GM12878 (cell line): ENCODE data around the gene LRRC15. TPM values are rescaled to one million over a fixed set of nuclear protein-coding genes. Genes with fewer than 3 reads are reported as not detected.

Source experiments
- BHLHE40 ChIP-seq, 2 experiments: fragments of 450-650 bp in 1 of 2; IDR thresholded peaks; 2 replicates each; pipeline ENCODE4 v1.6.1; 2011 to 2017; ENCODE audit warnings: low read depth in 2 of 2, borderline replicate concordance in 1 of 2, improper control_type of control experiment in 1 of 2, low read length in 1 of 2, mild to moderate bottlenecking in 1 of 2
- CEBPZ ChIP-seq: fragments of 150-350 bp; IDR thresholded peaks from 2 replicates; pipeline ENCODE4 v1.6.1; 2016; ENCODE audit warnings: low read depth, low read length
- EED ChIP-seq: sonication (generic); IDR thresholded peaks from 2 replicates; pipeline ENCODE4 v1.6.1; 2016; ENCODE audit warnings: antibody characterized with exemption, low read depth
- JUNB ChIP-seq: IDR thresholded peaks from 2 replicates; pipeline ENCODE4 v1.6.1; 2016; ENCODE audit warnings: antibody characterized with exemption, mild to moderate bottlenecking
- LARP7 ChIP-seq: fragments of 450-650 bp; IDR thresholded peaks from 2 replicates; pipeline ENCODE4 v1.6.1; 2017; ENCODE audit warnings: mild to moderate bottlenecking
- RUNX3 ChIP-seq: IDR thresholded peaks from 2 replicates; pipeline ENCODE4 v1.6.1; 2012; ENCODE audit warnings: low read length, inconsistent platforms
- SMC3 ChIP-seq: IDR thresholded peaks from 2 replicates; pipeline ENCODE4 v1.6.1; 2011; ENCODE audit warnings: low read length, improper control_type of control experiment, borderline replicate concordance
- SPI1 ChIP-seq: IDR thresholded peaks from 2 replicates; pipeline ENCODE4 v1.6.1; 2011; ENCODE audit warnings: low read depth, mild to moderate bottlenecking, low read length, moderate library complexity, borderline replicate concordance; ENCODE audit not compliant: insufficient read depth
- SRF ChIP-seq, 2 experiments: IDR thresholded peaks; 2 replicates each; pipeline ENCODE4 v1.6.1; 2011; ENCODE audit warnings: low read depth in 2 of 2, low read length in 2 of 2, mild to moderate bottlenecking in 1 of 2, moderate library complexity in 1 of 2
- polyA plus RNA-seq, 11 experiments: library from polyadenylated mRNA; depleted of rRNA in 4 of 11; unstranded in 6 of 11; stranded (reverse) in 5 of 11; fragments of >200 nt; fragmentation: Nextera tagmentation in 4 of 11; fragmentation: Illumina TruSeq in 1 of 11; extraction: Ambion mirVana in 4 of 11; extraction: Trizol in 1 of 11; gene quantifications; 1 replicate in 1 of 11; 2 replicates in 10 of 11; pipeline versions ENCODE4 v1.2.1 to v1.2.3, GENCODE V29; 2011 to 2016; ENCODE audit warnings: inconsistent platforms in 2 of 11, missing spikeins in 2 of 11, low read depth in 1 of 11
- total RNA-seq, 4 experiments: library from RNA; depleted of rRNA in 3 of 4; stranded (reverse); fragments of >200 nt in 3 of 4; fragmentation: Illumina TruSeq in 1 of 4; extraction: Trizol in 1 of 4; gene quantifications; 2 replicates each; pipeline versions ENCODE4 v1.2.1 to v1.2.3, GENCODE V29; 2013 to 2021
- TF ChIP-seq, protein P1 (sequence below), 3 experiments: IDR thresholded peaks in 2 of 3; conservative IDR thresholded peaks in 1 of 3; 2 replicates each; pipeline ENCODE4 v1.5.1; 2011; ENCODE audit warnings: low read depth in 3 of 3, low read length in 3 of 3, mild to moderate bottlenecking in 3 of 3, control low read depth in 2 of 3, moderate library complexity in 2 of 3, inconsistent platforms in 1 of 3, mixed read lengths in 1 of 3; ENCODE audit not compliant: control insufficient read depth in 2 of 3, insufficient read depth in 1 of 3; ENCODE audit errors: extremely low read depth in 1 of 3

The LRRC15 gene
- total and polyA plus RNA-seq, 10 of the 15 experiments (the other 5 are each of a cell fraction or from before 2014, with no cell fraction given) = not detected

- TF ChIP-seq CEBPZ (no peak), JUNB (no peak), BHLHE40 (IDR thresholded peaks at IDR 0.05; ENCODE audit: borderline replicate concordance in 1 of 2, low read depth in 2 of 2, low read length in 1 of 2) (peak in 1 of 2 experiments; percentile 68; a peak in 2 of 4 replicates), SRF (IDR thresholded peaks at IDR 0.05; ENCODE audit: low read depth in 2 of 2, low read length in 2 of 2) (0 out of 4 replicates have a peak, but pooled peaks of 1 of the 2 experiments have one; percentile 30), SPI1 (no peak), LARP7 (peak; percentile 81), SMC3 (peak; percentile 86), RUNX3 (peak; percentile 87), EED (0 out of 2 replicates have a peak, but pooled peaks have one; percentile 6)
- TF ChIP-seq, protein P1, sequence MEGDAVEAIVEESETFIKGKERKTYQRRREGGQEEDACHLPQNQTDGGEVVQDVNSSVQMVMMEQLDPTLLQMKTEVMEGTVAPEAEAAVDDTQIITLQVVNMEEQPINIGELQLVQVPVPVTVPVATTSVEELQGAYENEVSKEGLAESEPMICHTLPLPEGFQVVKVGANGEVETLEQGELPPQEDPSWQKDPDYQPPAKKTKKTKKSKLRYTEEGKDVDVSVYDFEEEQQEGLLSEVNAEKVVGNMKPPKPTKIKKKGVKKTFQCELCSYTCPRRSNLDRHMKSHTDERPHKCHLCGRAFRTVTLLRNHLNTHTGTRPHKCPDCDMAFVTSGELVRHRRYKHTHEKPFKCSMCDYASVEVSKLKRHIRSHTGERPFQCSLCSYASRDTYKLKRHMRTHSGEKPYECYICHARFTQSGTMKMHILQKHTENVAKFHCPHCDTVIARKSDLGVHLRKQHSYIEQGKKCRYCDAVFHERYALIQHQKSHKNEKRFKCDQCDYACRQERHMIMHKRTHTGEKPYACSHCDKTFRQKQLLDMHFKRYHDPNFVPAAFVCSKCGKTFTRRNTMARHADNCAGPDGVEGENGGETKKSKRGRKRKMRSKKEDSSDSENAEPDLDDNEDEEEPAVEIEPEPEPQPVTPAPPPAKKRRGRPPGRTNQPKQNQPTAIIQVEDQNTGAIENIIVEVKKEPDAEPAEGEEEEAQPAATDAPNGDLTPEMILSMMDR (IDR thresholded peaks at IDR 0.05 in 2 of 3, conservative IDR thresholded peaks at IDR 0.05 in 1 of 3; ENCODE audit: control insufficient read depth in 2 of 3, extremely low read depth in 1 of 3, insufficient read depth in 1 of 3, low read depth in 3 of 3, low read length in 3 of 3) = peak; percentile 82 to 96 (median 92)
Measured at GRCh38 chr3:194315088-194315964, 54.2 kb downstream of the LRRC15 start (continued).
